Esophagus muscularis mucosa (tissue), 4 donors: ENCODE results near the gene PAPLN. TPM values are rescaled to one million over a fixed set of nuclear protein-coding genes. Genes with fewer than 3 reads are reported as not detected.
A peak's percentile ranks its signal among the peaks of the same experiment; 100 is the strongest.

Experiments used
- DNase-seq: peaks from one replicate; pipeline ENCODE4 v3.0.0-alpha.2; 2017; ENCODE audit errors: extremely low spot score
- H3K27ac ChIP-seq, 4 donors: fragments of 200-600 bp; sonication (generic); replicated peaks in 1 of 4; 1 replicate in 3 of 4; 2 replicates in 1 of 4; pipeline ENCODE4 v1.5.1; 2016 to 2019; ENCODE audit warnings: mild to moderate bottlenecking in 1 of 4
- H3K27me3 ChIP-seq, 4 donors: fragments of 200-600 bp; sonication (generic); one replicate each; pipeline versions ENCODE4 v1.5.1 to v1.6.0; 2016 to 2019
- H3K36me3 ChIP-seq, 4 donors: fragments of 200-600 bp; sonication (generic); one replicate each; pipeline ENCODE4 v1.5.1; 2016 to 2019
- H3K4me1 ChIP-seq, 4 donors: fragments of 200-600 bp; sonication (generic); one replicate each; pipeline ENCODE4 v1.5.1; 2016 to 2019
- H3K4me3 ChIP-seq, 4 donors: fragments of 200-600 bp; sonication (generic); 1 replicate in 2 of 4; 2 replicates in 2 of 4; pipeline ENCODE4 v1.5.1; 2016 to 2019; ENCODE audit warnings: mild to moderate bottlenecking in 4 of 4, moderate library complexity in 1 of 4
- H3K9me3 ChIP-seq, 4 donors: fragments of 200-600 bp; sonication (generic); 1 replicate in 3 of 4; 2 replicates in 1 of 4; pipeline ENCODE4 v1.5.1; 2016 to 2019
- CTCF ChIP-seq, 3 experiments: fragments of 200-600 bp in 2 of 3; fragments of 450-650 bp in 1 of 3; sonication (generic) in 2 of 3; IDR thresholded peaks; one replicate each; pipeline ENCODE4 v1.5.1; 2017 to 2019; ENCODE audit warnings: antibody characterized with exemption in 3 of 3, mild to moderate bottlenecking in 2 of 3, moderate library complexity in 1 of 3
- EP300 ChIP-seq: sonication (generic); formaldehyde crosslinking; IDR thresholded peaks from one replicate; pipeline ENCODE4 v1.6.1; 2017; ENCODE audit warnings: antibody characterized with exemption
- POLR2A ChIP-seq: fragments of 450-650 bp; IDR thresholded peaks from one replicate; pipeline ENCODE4 v1.6.1; 2017; ENCODE audit warnings: antibody characterized with exemption, moderate library complexity, mild to moderate bottlenecking, low read depth
- POLR2AphosphoS5 ChIP-seq, 2 donors: sonication (generic); formaldehyde crosslinking; IDR thresholded peaks; one replicate each; pipeline ENCODE4 v1.6.1; 2017; ENCODE audit warnings: antibody characterized with exemption in 2 of 2
- WGBS: methylation state at CpG from one replicate; pipeline ENCODE4 v1.1.5; 2018; 5-methylcytosine and 5-hydroxymethylcytosine counted together
- intact Hi-C: fragments of 100-400 bp; cut with DNase I; formaldehyde crosslinking; loops from one replicate; pipeline ENCODE4 v1.15.1; 2023
- total RNA-seq, 4 donors: library from RNA; depleted of rRNA; stranded (reverse); fragments of >200 nt; gene quantifications; one replicate each; pipeline versions ENCODE4 v1.1.0 to v1.2.1, GENCODE V29; 2016

Gene PAPLN
- total RNA-seq, 4 donors from 2014 or later, result 12.0 to 43.5 (median 24.1) TPM

- Histone ChIP-seq H3K27me3 (no peaks in the 10 kb centered on the region), H3K4me3 (peak overlapping the region; percentile 39 to 57 (median 49)), H3K9me3 (no peaks in the 10 kb centered on the region), H3K4me1 (peaks cover 10 to 26% (median 18%) of the 10 kb centered on the region in 4 donors), H3K36me3 (peaks cover 0 to 57% (median 17%) of the 10 kb centered on the region in 4 donors), H3K27ac (peak overlapping the region; percentile 33 to 60 (median 44))
- TF ChIP-seq CTCF (IDR thresholded peaks at IDR 0.05), result no peak
- TF ChIP-seq POLR2AphosphoS5 (IDR thresholded peaks at IDR 0.05), result peak in 1 of 2 donors; percentile 2
- TF ChIP-seq POLR2A, result no peak
- intact Hi-C loops, result loop anchor here (10.0 kb wide), 1 partner anchor 95 kb away; no protein-coding TSS in a partner anchor
- WGBS, result 27% methylated on average over 31 of the region's 48 CpGs
- DNase-seq, result no peak
Measured at GRCh38 chr14:73269729-73270531, 32.6 kb downstream of the PAPLN start.

GRCh38 chr14:73272393-73272792, 35.1 kb downstream of the PAPLN start:
- peaks cover 13 to 61% (median 33%) of the 10 kb centered on the region in 4 donors for H3K36me3 ChIP-seq
- intact Hi-C loops, result loop anchor here (10.0 kb wide), 1 partner anchor 98 kb away; no protein-coding TSS in a partner anchor

GRCh38 chr14:73273799-73274198, 36.5 kb downstream of the PAPLN start:
- Histone ChIP-seq H3K9me3 (no peaks in the 10 kb centered on the region), H3K4me3 (no peak overlapping the region), H3K27me3 (no peaks in the 10 kb centered on the region), H3K4me1 (peaks cover 10 to 26% (median 18%) of the 10 kb centered on the region in 4 donors), H3K27ac (no peak overlapping the region), H3K36me3 (peaks cover 20 to 63% (median 43%) of the 10 kb centered on the region in 4 donors)
- 82% methylated on average over 4 of the region's 4 CpGs for WGBS
- intact Hi-C loops, result loop anchor here (10.0 kb wide), 1 partner anchor 99 kb away; no protein-coding TSS in a partner anchor
- DNase-seq, result no peak
- TF ChIP-seq POLR2A (no peak), EP300 (no peak), CTCF (IDR thresholded peaks at IDR 0.05) (no peak), POLR2AphosphoS5 (IDR thresholded peaks at IDR 0.05) (no peak)

More at GRCh38 chr14:73272393-73272792, 35.1 kb downstream of the PAPLN start:
- Histone ChIP-seq H3K27ac (peak overlapping the region in 1 of 4 donors; percentile 0), H3K4me3 (no peak overlapping the region), H3K4me1 (peaks cover 10 to 26% (median 18%) of the 10 kb centered on the region in 4 donors), H3K27me3 (no peaks in the 10 kb centered on the region), H3K9me3 (no peaks in the 10 kb centered on the region)
- 59% methylated on average over 6 of the region's 6 CpGs for WGBS
- no peak for DNase-seq
- no peak for TF ChIP-seq POLR2AphosphoS5 (IDR thresholded peaks at IDR 0.05)
- TF ChIP-seq POLR2A, result no peak
- no peak for TF ChIP-seq EP300
- no peak for TF ChIP-seq CTCF (IDR thresholded peaks at IDR 0.05)

DNA sequence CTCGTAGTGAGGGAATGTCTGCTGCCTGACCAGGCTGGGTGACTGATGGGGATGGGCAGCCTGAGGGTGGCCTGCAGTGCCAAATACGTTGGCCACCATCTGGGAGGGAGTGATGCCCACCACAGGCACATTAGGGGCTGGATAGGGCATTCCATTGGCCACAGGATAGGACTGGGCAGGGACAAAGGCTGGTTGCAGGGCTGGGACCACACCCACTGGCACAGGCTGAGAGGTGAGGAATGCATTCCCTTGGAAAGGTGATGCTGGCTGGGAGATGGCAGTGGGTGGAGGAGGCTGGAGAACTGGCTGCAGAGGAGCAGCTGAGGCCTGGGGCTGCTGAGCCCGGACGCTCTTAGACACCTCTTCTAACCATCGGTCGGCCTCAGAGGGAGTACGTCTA, 39.5 kb downstream of the PAPLN start:
- intact Hi-C loops, result loop anchor here (10.0 kb wide), 1 partner anchor 102 kb away; no protein-coding TSS in a partner anchor
- Histone ChIP-seq H3K4me1 (peaks cover 0 to 10% (median 7%) of the 10 kb centered on the region in 4 donors), H3K9me3 (no peaks in the 10 kb centered on the region), H3K4me3 (no peak overlapping the region), H3K27me3 (no peaks in the 10 kb centered on the region), H3K27ac (no peak overlapping the region), H3K36me3 (peaks cover 20 to 86% (median 70%) of the 10 kb centered on the region in 4 donors)
- TF ChIP-seq CTCF (IDR thresholded peaks at IDR 0.05) (no peak), POLR2AphosphoS5 (IDR thresholded peaks at IDR 0.05) (peak in 1 of 2 donors; percentile 10)
- no peak for DNase-seq
- 77% methylated on average over 7 of the region's 7 CpGs for WGBS
